ENCODE data around the gene FBXL19.

GRCh38 chr16:30996324-30996984, 73.1 kb downstream of the FBXL19 start:
- TF ChIP-seq CTCF (conservative IDR thresholded peaks at IDR 0.05; ENCODE audit: low read length): no peak
- no peak for TF ChIP-seq EZH2phosphoT487 (IDR thresholded peaks at IDR 0.05; ENCODE audit: borderline replicate concordance, low read depth, low read length)

Measured in OCI-LY7 (cell line).